B cell (primary cell): ENCODE results near the gene MTSS2. TPM values are rescaled to one million over a fixed set of nuclear protein-coding genes. Genes with fewer than 3 reads are reported as not detected.

Source experiments
- ATAC-seq: fragments of 200-7000 bp; cut with Tn5 transposase; one replicate; pipeline ENCODE4 v1.10.0; 2021; ENCODE audit warnings: low read depth, mild to moderate bottlenecking, moderate number of reproducible peaks, moderate library complexity
- CTCF ChIA-PET: fragments of 350-600 bp; sonication (Branson Sonifier 250); formaldehyde crosslinking; loops from one replicate; lab custom pipeline; 2021; ENCODE audit warnings: antibody characterized with exemption, inconsistent platforms; lab: Charles Lee
- POLR2A ChIA-PET: fragments of 350-600 bp; sonication (Branson Sonifier 250); formaldehyde crosslinking; loops from one replicate; lab custom pipeline; 2021; ENCODE audit warnings: antibody characterized with exemption; lab: Charles Lee
- DNase-seq: peaks from one replicate; pipeline ENCODE4 v3.0.0; 2013
- H2AFZ ChIP-seq: 2 replicates; pipeline ENCODE4 v1.6.1; 2012; ENCODE audit warnings: mild to moderate bottlenecking, low read depth, low read length; ENCODE audit not compliant: insufficient read depth, poor library complexity, severe bottlenecking
- H3K27ac ChIP-seq, 2 donors: 1 replicate in 1 of 2; 2 replicates in 1 of 2; pipeline ENCODE4 v1.5.1; 2012 to 2013; ENCODE audit warnings: low read length in 2 of 2, mild to moderate bottlenecking in 2 of 2, moderate library complexity in 1 of 2
- H3K27me3 ChIP-seq, 4 experiments: fragments of 200-600 bp in 1 of 4; sonication (generic) in 1 of 4; replicated peaks in 1 of 4; 1 replicate in 2 of 4; 2 replicates in 2 of 4; pipeline versions ENCODE4 v1.6.1 to v1.7.0; 2013 to 2016; ENCODE audit warnings: low read length in 3 of 4, mild to moderate bottlenecking in 2 of 4, mixed read lengths in 1 of 4, moderate library complexity in 1 of 4; ENCODE audit not compliant: insufficient read depth in 4 of 4, control insufficient read depth in 3 of 4; ENCODE audit errors: control extremely low read depth in 1 of 4
- H3K36me3 ChIP-seq, 2 experiments: replicated peaks in 1 of 2; 1 replicate in 1 of 2; 2 replicates in 1 of 2; pipeline versions ENCODE4 v1.6.1 to v1.7.1; 2013; ENCODE audit warnings: low read length in 1 of 2; ENCODE audit not compliant: insufficient read depth in 2 of 2, control insufficient read depth in 1 of 2; ENCODE audit errors: control extremely low read depth in 1 of 2, extremely low read depth in 1 of 2
- H3K4me1 ChIP-seq, 2 donors: fragments of 200-600 bp in 1 of 2; sonication (generic) in 1 of 2; 1 replicate in 1 of 2; 2 replicates in 1 of 2; pipeline versions ENCODE4 v1.5.1 to v1.6.1; 2013 to 2017; ENCODE audit warnings: low read length in 2 of 2; ENCODE audit not compliant: control insufficient read depth in 2 of 2, insufficient read depth in 2 of 2
- H3K4me2 ChIP-seq: replicated peaks from 2 replicates; pipeline ENCODE3; 2012; ENCODE audit warnings: mild to moderate bottlenecking, low read depth, low read length; ENCODE audit not compliant: poor library complexity, severe bottlenecking
- H3K4me3 ChIP-seq, 5 experiments: fragments of 200-600 bp in 1 of 5; sonication (generic) in 1 of 5; 1 replicate in 3 of 5; 2 replicates in 2 of 5; pipeline versions ENCODE4 v1.5.1 to v1.7.0; 2011 to 2016; ENCODE audit warnings: low read length in 4 of 5, mild to moderate bottlenecking in 4 of 5, low read depth in 2 of 5, control low read depth in 1 of 5, moderate library complexity in 1 of 5; ENCODE audit not compliant: insufficient read depth in 1 of 5; ENCODE audit errors: control extremely low read depth in 1 of 5, extremely low read depth in 1 of 5
- H3K79me2 ChIP-seq: fragments of 200-600 bp; sonication (generic); one replicate; pipeline ENCODE4 v1.6.0; 2016; ENCODE audit warnings: low read length; ENCODE audit not compliant: control insufficient read depth, insufficient read depth
- H3K9ac ChIP-seq: fragments of 200-600 bp; sonication (generic); 2 replicates; pipeline ENCODE4 v1.6.1; 2017; ENCODE audit warnings: mild to moderate bottlenecking, low read length, moderate library complexity
- H3K9me3 ChIP-seq, 3 donors: one replicate each; pipeline versions ENCODE4 v1.6.1 to v1.7.1; 2013; ENCODE audit warnings: low read length in 2 of 3; ENCODE audit not compliant: control insufficient read depth in 2 of 3, insufficient read depth in 1 of 3; ENCODE audit errors: control extremely low read depth in 1 of 3
- H4K20me1 ChIP-seq: 2 replicates; pipeline ENCODE4 v1.6.0; 2012; ENCODE audit warnings: mild to moderate bottlenecking, low read length; ENCODE audit not compliant: insufficient read depth, control insufficient read depth, poor library complexity, severe bottlenecking
- H3K27ac Mint-ChIP-seq: one replicate; pipeline ENCODE4 v1.8.0; 2021; ENCODE audit warnings: mixed read lengths
- H3K27me3 Mint-ChIP-seq: one replicate; pipeline ENCODE4 v1.8.0; 2021; ENCODE audit warnings: mixed read lengths
- H3K4me1 Mint-ChIP-seq: one replicate; pipeline ENCODE4 v1.8.0; 2021; ENCODE audit warnings: mixed read lengths
- H3K4me3 Mint-ChIP-seq: one replicate; pipeline ENCODE4 v1.8.0; 2021; ENCODE audit warnings: mixed read lengths
- H3K9me3 Mint-ChIP-seq: one replicate; pipeline ENCODE4 v1.8.0; 2022; ENCODE audit warnings: mixed read lengths; ENCODE audit not compliant: insufficient read depth
- CTCF ChIP-seq: fragments of 200-600 bp; IDR thresholded peaks from one replicate; pipeline ENCODE4 v1.8.0; 2022; ENCODE audit warnings: antibody characterized with exemption, mild to moderate bottlenecking
- EZH2 ChIP-seq: IDR thresholded peaks from 2 replicates; pipeline ENCODE4 v1.6.1; 2012; ENCODE audit warnings: borderline replicate concordance, low read depth, mild to moderate bottlenecking, moderate library complexity, low read length; ENCODE audit not compliant: insufficient read depth, poor library complexity, severe bottlenecking
- WGBS: methylation state at CpG from one replicate; pipeline ENCODE4 v1.1.5; 2013; ENCODE audit warnings: missing lambda C conversion rate; ENCODE audit not compliant: insufficient coverage; 5-methylcytosine and 5-hydroxymethylcytosine counted together
- intact Hi-C: fragments of 100-400 bp; cut with micrococcal nuclease; formaldehyde crosslinking; loops from one replicate; pipeline ENCODE4 v1.10.0; 2022
- polyA plus RNA-seq: library from polyadenylated mRNA; depleted of rRNA; stranded (reverse); fragments of >200 nt; gene quantifications from 2 replicates; pipeline ENCODE4 v1.2.3, GENCODE V29; 2012
- total RNA-seq, 2 donors: library from RNA; stranded (reverse); fragments of 120-200 nt in 1 of 2; gene quantifications; 1 replicate in 1 of 2; 2 replicates in 1 of 2; pipeline versions ENCODE4 v1.2.3 to v1.2.4, GENCODE V29; 2013 to 2022

Gene MTSS2
- total and polyA plus RNA-seq, 2 donors (not counting 1 experiment from before 2014, with no cell fraction given) = 1.6 to 2.6 TPM

- Mint-ChIP-seq H3K4me1 (no peaks in the 10 kb centered on the region), H3K27ac (no peak overlapping the region), H3K27me3 (peaks cover 12% of the 10 kb centered on the region), H3K9me3 (no peaks in the 10 kb centered on the region), H3K4me3 (no peak overlapping the region)
- DNase-seq = no peak
- H3K9ac ChIP-seq = no peak overlapping the region
- no peaks in the 10 kb centered on the region for H3K27me3 ChIP-seq
- H3K4me3 ChIP-seq = no peak overlapping the region
- no peak overlapping the region for H3K4me2 ChIP-seq
- no peak for TF ChIP-seq CTCF
- no peak for TF ChIP-seq EZH2
- no peaks in the 10 kb centered on the region for H4K20me1 ChIP-seq
- POLR2A ChIA-PET = no interaction called here
- no peak overlapping the region for H2AFZ ChIP-seq
- no peak overlapping the region for H3K27ac ChIP-seq
- no peak for ATAC-seq
- intact Hi-C loops = no loop called here
- H3K79me2 ChIP-seq = no peaks in the 10 kb centered on the region
- H3K9me3 ChIP-seq = no peaks in the 10 kb centered on the region
- CTCF ChIA-PET = no interaction called here
- H3K4me1 ChIP-seq = no peaks in the 10 kb centered on the region
- WGBS = no CpG with 5 or more reads among the region's 1 CpG
- H3K36me3 ChIP-seq = no peaks in the 10 kb centered on the region
Observed at GRCh38 chr16:70642633-70643032, 43.2 kb downstream of the MTSS2 start.

DNA sequence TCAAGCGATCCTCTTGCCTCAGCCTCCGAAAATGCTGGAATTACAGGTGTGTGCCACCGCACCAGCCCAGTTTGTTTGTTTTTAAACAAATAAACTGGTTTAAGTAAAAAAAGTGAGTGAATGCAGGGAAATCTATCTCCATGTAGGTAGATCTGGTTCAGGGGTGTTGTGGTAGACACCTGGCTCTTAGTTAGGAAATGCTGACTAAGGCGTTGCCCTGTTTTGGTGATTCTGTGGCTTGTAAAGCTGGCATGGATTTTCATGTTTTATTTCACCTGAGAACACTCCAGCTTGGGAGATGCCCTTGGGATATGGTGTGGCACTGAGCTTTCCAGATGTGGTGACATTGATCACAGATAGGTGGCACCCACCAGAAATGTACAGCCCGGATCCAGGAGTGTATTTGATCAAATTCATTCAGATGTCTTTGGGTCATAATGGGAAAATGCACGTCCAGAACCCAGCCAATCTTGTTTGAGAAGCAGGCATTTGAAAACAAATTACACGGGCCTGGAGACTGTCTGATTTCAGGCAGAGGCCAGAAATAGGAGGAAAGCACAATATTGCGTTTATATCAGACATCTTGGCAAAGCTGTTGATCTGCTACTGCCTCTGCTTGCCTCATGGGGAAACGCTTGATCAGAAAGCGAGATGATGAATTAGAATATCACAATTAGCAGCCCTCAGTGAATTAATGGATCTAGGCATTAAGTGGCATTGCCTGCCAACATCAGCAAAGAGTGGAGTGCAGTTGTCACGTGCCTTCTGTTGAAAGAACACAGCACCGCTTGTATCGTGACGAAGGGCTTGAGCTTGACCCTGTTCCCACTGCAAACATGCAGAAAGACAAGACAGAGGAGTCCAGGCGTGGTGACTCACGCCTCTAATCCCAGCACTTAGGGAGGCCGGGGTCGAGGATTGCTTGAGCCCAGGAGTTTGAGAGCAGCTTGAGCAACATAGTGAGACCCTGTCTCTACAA, 46.8 kb downstream of the MTSS2 start:
- CTCF ChIA-PET = no interaction called here
- peaks cover 12% of the 10 kb centered on the region for H3K27me3 Mint-ChIP-seq
- no peak overlapping the region for H3K27ac Mint-ChIP-seq
- H3K4me3 Mint-ChIP-seq = no peak overlapping the region
- Histone ChIP-seq H3K27me3 (no peaks in the 10 kb centered on the region), H3K4me2 (no peak overlapping the region), H3K9ac (no peak overlapping the region), H4K20me1 (no peaks in the 10 kb centered on the region), H3K9me3 (no peaks in the 10 kb centered on the region), H3K27ac (no peak overlapping the region), H3K79me2 (no peaks in the 10 kb centered on the region), H2AFZ (no peak overlapping the region), H3K4me1 (no peaks in the 10 kb centered on the region), H3K4me3 (no peak overlapping the region), H3K36me3 (no peaks in the 10 kb centered on the region)
- DNase-seq = no peak
- H3K4me1 Mint-ChIP-seq = no peaks in the 10 kb centered on the region
- intact Hi-C loops = no loop called here
- POLR2A ChIA-PET = no interaction called here
- 87% methylated on average over 15 of the region's 18 CpGs for WGBS
- H3K9me3 Mint-ChIP-seq = no peaks in the 10 kb centered on the region
- no peak for ATAC-seq
- no peak for TF ChIP-seq EZH2

Other genes starting within 250 kb of the MTSS2 start
- 71.3 and 77.1 TPM in 2 replicates for gene ST3GAL2, start 247.0 kb downstream of the MTSS2 start, total RNA-seq
- gene ST3GAL2, start 247.0 kb downstream of the MTSS2 start, polyA plus RNA-seq = 15.8 and 18.2 TPM in 2 replicates
- 24.8 and 24.9 TPM in 2 replicates for gene FCSK, start 231.5 kb downstream of the MTSS2 start, total RNA-seq
- 19.4 and 27.0 TPM in 2 replicates for gene FCSK, start 231.5 kb downstream of the MTSS2 start, polyA plus RNA-seq
- gene COG4, start 162.5 kb downstream of the MTSS2 start, total RNA-seq = 55.9 and 60.6 TPM in 2 replicates
- 27.7 and 49.4 TPM in 2 replicates for gene COG4, start 162.5 kb downstream of the MTSS2 start, polyA plus RNA-seq
- gene SF3B3, start 162.2 kb downstream of the MTSS2 start, total RNA-seq = 266 and 278 TPM in 2 replicates
- 67.1 and 75.7 TPM in 2 replicates for gene SF3B3, start 162.2 kb downstream of the MTSS2 start, polyA plus RNA-seq
- not detected in 2 replicates for gene IL34, start 39.5 kb downstream of the MTSS2 start, total RNA-seq
- 0.09 TPM in 1 of 2 replicates, not detected in the other for gene IL34, start 39.5 kb downstream of the MTSS2 start, polyA plus RNA-seq
- gene VAC14, start 115.1 kb upstream of the MTSS2 start, total RNA-seq = 59.7 and 64.7 TPM in 2 replicates
- gene VAC14, start 115.1 kb upstream of the MTSS2 start, polyA plus RNA-seq = 42.6 and 43.2 TPM in 2 replicates